ENCODE data around the gene AKNA.

GRCh38 chr9:114367366-114367765, 20.4 kb downstream of the AKNA start:
- TF ChIP-seq POLR2AphosphoS5 (IDR thresholded peaks at IDR 0.05; ENCODE audit: low read depth, low read length) (no peak), TAF1 (IDR thresholded peaks at IDR 0.05; ENCODE audit: borderline replicate concordance, insufficient read depth, low read length) (no peak), REST (IDR thresholded peaks at IDR 0.05; ENCODE audit: insufficient read depth in 1 of 2, low read depth in 2 of 2, low read length in 2 of 2) (no peak), SIN3A (IDR thresholded peaks at IDR 0.05; ENCODE audit: borderline replicate concordance, insufficient read depth, low read length) (no peak), FOXP2 (optimal IDR thresholded peaks at IDR 0.05; ENCODE audit: borderline replicate concordance, extremely low read depth, extremely low read length, insufficient read depth) (no peak)

Data from PFSK-1 (cell line).